ENCODE results near the gene NR2F1-AS1. TPM values are rescaled to one million over a fixed set of nuclear protein-coding genes. Genes with fewer than 3 reads are reported as not detected.
"Not testable (repeated sequence)": the region's sequence is repeated elsewhere in the genome, so short reads cannot be mapped to it uniquely, and the experiment has no call there.

NR2F1-AS1 gene
- total and polyA plus RNA-seq, 3 experiments from 2014 or later, result not detected

DNA sequence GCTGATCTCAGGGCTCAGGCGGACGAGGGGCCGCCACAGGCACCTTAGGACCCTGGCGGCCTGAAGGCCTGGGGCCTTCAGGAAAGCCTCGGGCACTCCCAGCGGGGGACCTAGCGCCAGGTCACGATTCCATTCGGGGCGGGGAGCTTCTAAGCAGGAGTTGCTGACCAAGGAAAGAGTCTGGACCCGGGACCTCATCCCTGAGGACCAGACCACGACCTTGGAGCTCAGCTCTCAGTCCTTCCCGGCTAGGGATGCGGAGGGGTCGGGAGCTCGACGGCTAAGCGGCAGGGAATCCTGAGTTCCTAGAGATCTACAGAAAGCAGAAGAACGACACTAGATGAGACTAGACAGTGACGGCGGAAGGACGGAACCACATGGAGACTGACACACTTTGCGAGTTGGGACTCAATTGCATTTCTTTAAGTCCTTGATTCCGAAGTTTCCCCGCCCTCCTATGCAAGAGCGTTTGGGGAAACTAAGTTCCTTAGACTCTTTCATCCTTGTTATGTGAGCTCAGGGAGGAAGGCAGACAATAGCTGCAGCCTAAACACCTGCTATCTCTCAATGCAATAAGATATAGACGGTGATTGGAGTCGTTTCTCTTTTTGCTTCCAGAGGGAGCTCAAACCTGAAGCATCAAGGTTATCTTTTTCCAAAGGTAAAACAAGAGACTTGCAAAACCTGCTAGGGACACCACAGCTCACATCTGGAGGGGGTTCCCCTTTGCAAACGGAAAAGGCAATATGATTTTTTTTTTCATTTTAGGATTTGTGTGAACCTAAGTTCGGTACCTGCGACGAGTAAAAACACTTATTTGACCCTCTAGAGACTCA is 9.7 kb downstream of the NR2F1-AS1 start:
- POLR2A ChIA-PET, result interaction anchor here (0.6 kb wide), 1 partner anchor 337 kb away, joined by 10 read pairs; no protein-coding TSS in a partner anchor
- H3K27ac Mint-ChIP-seq, result peak overlapping the region in 3 of 8 donors; percentile 3 to 85 (median 15)

GRCh38 chr5:93570294-93571113 is 10.5 kb downstream of the NR2F1-AS1 start:
- Histone ChIP-seq H3K4me3 (ENCODE audit: low read length) (no peak overlapping the region), H3K4me1 (ENCODE audit: insufficient read depth, low read length) (peaks cover 12% of the 10 kb centered on the region), H3K27ac (ENCODE audit: low read depth, low read length) (no peak overlapping the region), H3K36me3 (ENCODE audit: insufficient read depth, low read length) (no peaks in the 10 kb centered on the region), H3K27me3 (ENCODE audit: insufficient read depth, low read length, poor library complexity, severe bottlenecking) (peaks cover 64% of the 10 kb centered on the region), H3K9me3 (ENCODE audit: low read length) (no peaks in the 10 kb centered on the region)
- H3K27me3 Mint-ChIP-seq, result peaks cover 78 to 86% of the 10 kb centered on the region in 2 donors
- H3K4me3 Mint-ChIP-seq, result peak overlapping the region in 6 of 7 donors; percentile 8 to 62 (median 35)
- H3K27ac Mint-ChIP-seq, result peak overlapping the region in 2 of 8 donors; percentile 34 to 50
- H3K4me1 Mint-ChIP-seq, result peaks cover 13 to 29% (median 18%) of the 10 kb centered on the region in 3 donors
- no peak for DNase-seq
- peaks cover 0 to 1% (median 0%) of the 10 kb centered on the region in 3 donors for H3K36me3 Mint-ChIP-seq
- POLR2A ChIA-PET, result interaction anchor here (0.6 kb wide), 1 partner anchor 337 kb away, joined by 10 read pairs; no protein-coding TSS in a partner anchor
- H3K9me3 Mint-ChIP-seq, result peaks cover 0 to 6% (median 3%) of the 10 kb centered on the region in 5 donors
- CTCF ChIA-PET, result no interaction called here

More for the DNA sequence above, 9.7 kb downstream of the NR2F1-AS1 start:
- H3K27me3 Mint-ChIP-seq, result peaks cover 81 to 88% of the 10 kb centered on the region in 2 donors
- Histone ChIP-seq H3K4me3 (ENCODE audit: low read length) (no peak overlapping the region), H3K9me3 (ENCODE audit: low read length) (no peaks in the 10 kb centered on the region), H3K27ac (ENCODE audit: low read depth, low read length) (no peak overlapping the region), H3K27me3 (ENCODE audit: insufficient read depth, low read length, poor library complexity, severe bottlenecking) (peaks cover 66% of the 10 kb centered on the region), H3K4me1 (ENCODE audit: insufficient read depth, low read length) (peaks cover 12% of the 10 kb centered on the region), H3K36me3 (ENCODE audit: insufficient read depth, low read length) (no peaks in the 10 kb centered on the region)
- H3K36me3 Mint-ChIP-seq, result peaks cover 0 to 1% (median 0%) of the 10 kb centered on the region in 3 donors
- CTCF ChIA-PET, result interaction anchor here (0.7 kb wide), 2 partner anchors 27 to 36 kb away, joined by 3 read pairs; no protein-coding TSS in a partner anchor
- H3K4me3 Mint-ChIP-seq, result peak overlapping the region in 5 of 7 donors; percentile 5 to 57 (median 23)
- peaks cover 0 to 6% (median 3%) of the 10 kb centered on the region in 5 donors for H3K9me3 Mint-ChIP-seq
- H3K4me1 Mint-ChIP-seq, result peaks cover 16 to 29% (median 18%) of the 10 kb centered on the region in 3 donors
- no peak for DNase-seq

GRCh38 chr5:93569300-93570160 is 11.5 kb downstream of the NR2F1-AS1 start:
- Histone ChIP-seq H3K36me3 (ENCODE audit: insufficient read depth, low read length) (no peaks in the 10 kb centered on the region), H3K4me1 (ENCODE audit: insufficient read depth, low read length) (peaks cover 12% of the 10 kb centered on the region), H3K27me3 (ENCODE audit: insufficient read depth, low read length, poor library complexity, severe bottlenecking) (peaks cover 56% of the 10 kb centered on the region), H3K4me3 (ENCODE audit: low read length) (no peak overlapping the region), H3K27ac (ENCODE audit: low read depth, low read length) (no peak overlapping the region), H3K9me3 (ENCODE audit: low read length) (no peaks in the 10 kb centered on the region)
- ChIA-PET CTCF (no interaction called here), POLR2A (no interaction called here)
- Mint-ChIP-seq H3K9me3 (peaks cover 0 to 5% (median 3%) of the 10 kb centered on the region in 5 donors), H3K27ac (peak overlapping the region in 3 of 8 donors; percentile 26 to 50 (median 34)), H3K4me1 (peaks cover 10 to 29% (median 18%) of the 10 kb centered on the region in 3 donors), H3K36me3 (peaks cover 0 to 1% (median 0%) of the 10 kb centered on the region in 3 donors), H3K4me3 (peak overlapping the region in 4 of 7 donors; percentile 32 to 62 (median 38)), H3K27me3 (peaks cover 68 to 78% of the 10 kb centered on the region in 2 donors)
- DNase-seq, result no peak

GRCh38 chr5:93567424-93567823 is 13.6 kb downstream of the NR2F1-AS1 start:
- no peaks in the 10 kb centered on the region for H3K36me3 Mint-ChIP-seq
- H3K27me3 ChIP-seq (ENCODE audit: insufficient read depth, low read length, poor library complexity, severe bottlenecking), result peaks cover 35% of the 10 kb centered on the region
- ChIA-PET POLR2A (no interaction called here), CTCF (no interaction called here)
- H3K9me3 Mint-ChIP-seq, result peaks cover 0 to 9% (median 3%) of the 10 kb centered on the region in 5 donors
- peaks cover 57 to 75% of the 10 kb centered on the region in 2 donors for H3K27me3 Mint-ChIP-seq
- peaks cover 12% of the 10 kb centered on the region for H3K4me1 ChIP-seq (ENCODE audit: insufficient read depth, low read length)
- no peak overlapping the region for H3K27ac Mint-ChIP-seq
- no peak overlapping the region for H3K4me3 Mint-ChIP-seq
- H3K36me3 ChIP-seq (ENCODE audit: insufficient read depth, low read length), result no peaks in the 10 kb centered on the region
- no peak overlapping the region for H3K27ac ChIP-seq (ENCODE audit: low read depth, low read length)
- DNase-seq, result no peak
- no peaks in the 10 kb centered on the region for H3K9me3 ChIP-seq (ENCODE audit: low read length)
- H3K4me3 ChIP-seq (ENCODE audit: low read length), result no peak overlapping the region
- H3K4me1 Mint-ChIP-seq, result peaks cover 10 to 16% (median 14%) of the 10 kb centered on the region in 3 donors

- H3K4me1 ChIP-seq (ENCODE audit: insufficient read depth, low read length), result peaks cover 4% of the 10 kb centered on the region
- ChIA-PET CTCF (no interaction called here), POLR2A (no interaction called here)
- no peak for DNase-seq
- peaks cover 0 to 7% (median 0%) of the 10 kb centered on the region in 5 donors for H3K9me3 Mint-ChIP-seq
- no peak overlapping the region for H3K4me3 ChIP-seq (ENCODE audit: low read length)
- H3K27me3 ChIP-seq (ENCODE audit: insufficient read depth, low read length, poor library complexity, severe bottlenecking), result peaks cover 25% of the 10 kb centered on the region
- no peak overlapping the region for H3K27ac Mint-ChIP-seq
- no peaks in the 10 kb centered on the region for H3K9me3 ChIP-seq (ENCODE audit: low read length)
- peaks cover 47 to 66% of the 10 kb centered on the region in 2 donors for H3K27me3 Mint-ChIP-seq
- H3K27ac ChIP-seq (ENCODE audit: low read depth, low read length), result no peak overlapping the region
- no peaks in the 10 kb centered on the region for H3K36me3 Mint-ChIP-seq
- H3K36me3 ChIP-seq (ENCODE audit: insufficient read depth, low read length), result no peaks in the 10 kb centered on the region
- H3K4me3 Mint-ChIP-seq, result no peak overlapping the region
- peaks cover 1 to 6% (median 5%) of the 10 kb centered on the region in 3 donors for H3K4me1 Mint-ChIP-seq
Measured at GRCh38 chr5:93566091-93566490, 14.9 kb downstream of the NR2F1-AS1 start.

DNA sequence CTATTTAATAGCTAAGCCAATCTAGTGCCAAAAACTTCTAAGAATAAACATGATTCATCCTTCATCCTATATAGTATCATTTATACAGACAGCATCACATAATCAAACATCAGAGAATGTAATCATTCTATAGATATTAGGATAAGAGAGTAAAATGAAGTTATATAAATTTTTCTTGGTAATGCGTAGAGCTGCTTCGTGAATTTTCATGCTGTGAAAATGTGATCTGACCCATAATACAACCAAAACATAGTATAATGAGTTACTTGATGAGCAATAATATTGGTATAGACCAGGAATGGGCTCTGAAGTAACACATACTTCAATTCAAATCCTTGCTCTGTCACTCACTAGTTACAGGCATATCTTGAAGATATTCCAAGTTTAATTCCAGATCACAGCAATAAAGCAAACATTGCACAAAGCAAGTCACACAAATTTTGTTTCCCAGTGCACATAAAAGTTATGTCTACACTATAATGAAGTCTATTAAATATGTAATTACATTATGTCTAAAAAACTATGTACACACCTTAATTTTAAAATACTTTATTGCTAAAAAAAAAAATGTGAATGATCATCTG is 23.9 kb downstream of the NR2F1-AS1 start:
- Mint-ChIP-seq H3K27me3 (peaks cover 18 to 38% of the 10 kb centered on the region in 2 donors), H3K36me3 (no peaks in the 10 kb centered on the region), H3K27ac (no peak overlapping the region), H3K9me3 (no peaks in the 10 kb centered on the region), H3K4me3 (no peak overlapping the region), H3K4me1 (no peaks in the 10 kb centered on the region)
- H3K36me3 ChIP-seq (ENCODE audit: insufficient read depth, low read length), result no peaks in the 10 kb centered on the region
- no peak overlapping the region for H3K4me3 ChIP-seq (ENCODE audit: low read length)
- no peak overlapping the region for H3K27ac ChIP-seq (ENCODE audit: low read depth, low read length)
- POLR2A ChIA-PET, result no interaction called here
- DNase-seq, result no peak
- H3K27me3 ChIP-seq (ENCODE audit: insufficient read depth, low read length, poor library complexity, severe bottlenecking), result no peaks in the 10 kb centered on the region
- CTCF ChIA-PET, result no interaction called here
- no peaks in the 10 kb centered on the region for H3K4me1 ChIP-seq (ENCODE audit: insufficient read depth, low read length)
- H3K9me3 ChIP-seq (ENCODE audit: low read length), result no peaks in the 10 kb centered on the region

- POLR2A ChIA-PET; H3K9me3 Mint-ChIP-seq; H3K36me3 Mint-ChIP-seq; H3K4me1 Mint-ChIP-seq; H3K27me3 ChIP-seq (ENCODE audit: insufficient read depth, low read length, poor library complexity, severe bottlenecking); H3K27ac ChIP-seq (ENCODE audit: low read depth, low read length); H3K9me3 ChIP-seq (ENCODE audit: low read length); H3K4me3 ChIP-seq (ENCODE audit: low read length); H3K4me3 Mint-ChIP-seq; H3K36me3 ChIP-seq (ENCODE audit: insufficient read depth, low read length); H3K4me1 ChIP-seq (ENCODE audit: insufficient read depth, low read length); DNase-seq; H3K27ac Mint-ChIP-seq; CTCF ChIA-PET: not testable (repeated sequence)
- peaks cover 12 to 41% of the 10 kb centered on the region in 2 donors for H3K27me3 Mint-ChIP-seq
Measured at GRCh38 chr5:93549594-93549993, 31.4 kb downstream of the NR2F1-AS1 start.
